Osteocyte (in vitro differentiated cells): ENCODE data around the gene ACOX2. TPM values are rescaled to one million over a fixed set of nuclear protein-coding genes. Genes with fewer than 3 reads are reported as not detected.

ENCODE experiments used
- DNase-seq: peaks from one replicate; pipeline ENCODE4 v3.0.0; 2021; ENCODE audit warnings: mixed read lengths; ENCODE audit not compliant: unreplicated experiment; ENCODE audit errors: extremely low spot score
- H3K27ac Mint-ChIP-seq: one replicate; pipeline ENCODE4 v1.8.0; 2021; ENCODE audit warnings: mild to moderate bottlenecking, mixed read lengths; ENCODE audit not compliant: unreplicated experiment
- H3K27me3 Mint-ChIP-seq: one replicate; pipeline ENCODE4 v1.8.0; 2021; ENCODE audit warnings: mixed read lengths; ENCODE audit not compliant: unreplicated experiment
- H3K36me3 Mint-ChIP-seq: one replicate; pipeline ENCODE4 v1.8.0; 2021; ENCODE audit warnings: mixed read lengths; ENCODE audit not compliant: unreplicated experiment
- H3K4me1 Mint-ChIP-seq: one replicate; pipeline ENCODE4 v1.8.0; 2021; ENCODE audit warnings: mixed read lengths; ENCODE audit not compliant: unreplicated experiment
- H3K4me3 Mint-ChIP-seq: one replicate; pipeline ENCODE4 v1.8.0; 2021; ENCODE audit warnings: mild to moderate bottlenecking, moderate library complexity, mixed read lengths; ENCODE audit not compliant: unreplicated experiment
- H3K9me3 Mint-ChIP-seq: one replicate; pipeline ENCODE4 v1.8.0; 2021; ENCODE audit warnings: mixed read lengths; ENCODE audit not compliant: unreplicated experiment
- CTCF ChIP-seq: fragments of 200-600 bp; sonication (generic); IDR thresholded peaks from 2 replicates; pipeline ENCODE4 v1.5.0; 2021; ENCODE audit warnings: antibody characterized with exemption, mild to moderate bottlenecking, moderate library complexity
- total RNA-seq: library from RNA; stranded (reverse); gene quantifications from 2 replicates; pipeline ENCODE4 v1.2.1, GENCODE V29; 2021

Gene ACOX2
- total RNA-seq, 1 donor from 2014 or later: 0.51 TPM

- Mint-ChIP-seq H3K4me1 (peaks cover 27% of the 10 kb centered on the region), H3K27ac (no peak overlapping the region), H3K9me3 (no peaks in the 10 kb centered on the region), H3K4me3 (no peak overlapping the region), H3K27me3 (no peaks in the 10 kb centered on the region), H3K36me3 (no peaks in the 10 kb centered on the region)
- TF ChIP-seq CTCF: no peak
- DNase-seq: no peak
These were observed 10.5 kb downstream of the ACOX2 start for GRCh38 chr3:58526515-58526957.

GRCh38 chr3:58524326-58524888 is 12.6 kb downstream of the ACOX2 start:
- Mint-ChIP-seq H3K4me3 (no peak overlapping the region), H3K4me1 (peaks cover 38% of the 10 kb centered on the region), H3K27me3 (no peaks in the 10 kb centered on the region), H3K36me3 (no peaks in the 10 kb centered on the region), H3K9me3 (no peaks in the 10 kb centered on the region), H3K27ac (no peak overlapping the region)
- TF ChIP-seq CTCF: no peak
- no peak for DNase-seq

- no peak overlapping the region for H3K4me3 Mint-ChIP-seq
- no peak overlapping the region for H3K27ac Mint-ChIP-seq
- peaks cover 30% of the 10 kb centered on the region for H3K4me1 Mint-ChIP-seq
- no peaks in the 10 kb centered on the region for H3K9me3 Mint-ChIP-seq
- TF ChIP-seq CTCF: no peak
- no peaks in the 10 kb centered on the region for H3K36me3 Mint-ChIP-seq
- DNase-seq: no peak
- H3K27me3 Mint-ChIP-seq: no peaks in the 10 kb centered on the region
These were observed 14.1 kb downstream of the ACOX2 start for GRCh38 chr3:58522759-58523425.

- Mint-ChIP-seq H3K36me3 (no peaks in the 10 kb centered on the region), H3K27me3 (no peaks in the 10 kb centered on the region), H3K27ac (no peak overlapping the region), H3K4me3 (no peak overlapping the region), H3K9me3 (no peaks in the 10 kb centered on the region), H3K4me1 (peaks cover 32% of the 10 kb centered on the region)
- DNase-seq: no peak
- TF ChIP-seq CTCF: no peak
These were observed 14.9 kb downstream of the ACOX2 start for GRCh38 chr3:58521917-58522631.

GRCh38 chr3:58521336-58521670 is 15.7 kb downstream of the ACOX2 start:
- H3K36me3 Mint-ChIP-seq: no peaks in the 10 kb centered on the region
- no peak for TF ChIP-seq CTCF
- H3K27ac Mint-ChIP-seq: no peak overlapping the region
- peaks cover 27% of the 10 kb centered on the region for H3K4me1 Mint-ChIP-seq
- no peaks in the 10 kb centered on the region for H3K27me3 Mint-ChIP-seq
- DNase-seq: no peak
- H3K9me3 Mint-ChIP-seq: no peaks in the 10 kb centered on the region
- no peak overlapping the region for H3K4me3 Mint-ChIP-seq
